ENCODE measurements around the gene USH2A.

The USH2A gene

DNA sequence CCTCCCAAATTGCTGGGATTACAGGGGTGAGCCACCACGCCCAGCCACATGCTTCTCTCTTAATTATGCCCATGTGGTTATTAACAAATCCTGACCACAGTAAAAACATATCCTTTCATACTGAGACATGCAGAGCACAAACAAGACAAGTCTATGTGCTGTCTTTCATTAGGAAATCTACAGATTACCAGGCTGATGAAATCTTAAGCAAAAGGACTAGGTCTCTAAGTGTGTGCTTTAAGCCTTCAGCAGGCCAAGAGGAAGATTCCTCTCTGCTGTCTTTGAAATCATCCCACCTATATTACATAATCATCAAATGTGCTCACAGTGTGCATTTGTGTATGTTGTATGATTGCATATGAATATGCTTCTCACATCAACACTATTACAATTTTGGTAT is 436.8 kb downstream of the USH2A start:
- DNase-seq (ENCODE audit: low read depth): no peak
- TF ChIP-seq, protein P1, sequence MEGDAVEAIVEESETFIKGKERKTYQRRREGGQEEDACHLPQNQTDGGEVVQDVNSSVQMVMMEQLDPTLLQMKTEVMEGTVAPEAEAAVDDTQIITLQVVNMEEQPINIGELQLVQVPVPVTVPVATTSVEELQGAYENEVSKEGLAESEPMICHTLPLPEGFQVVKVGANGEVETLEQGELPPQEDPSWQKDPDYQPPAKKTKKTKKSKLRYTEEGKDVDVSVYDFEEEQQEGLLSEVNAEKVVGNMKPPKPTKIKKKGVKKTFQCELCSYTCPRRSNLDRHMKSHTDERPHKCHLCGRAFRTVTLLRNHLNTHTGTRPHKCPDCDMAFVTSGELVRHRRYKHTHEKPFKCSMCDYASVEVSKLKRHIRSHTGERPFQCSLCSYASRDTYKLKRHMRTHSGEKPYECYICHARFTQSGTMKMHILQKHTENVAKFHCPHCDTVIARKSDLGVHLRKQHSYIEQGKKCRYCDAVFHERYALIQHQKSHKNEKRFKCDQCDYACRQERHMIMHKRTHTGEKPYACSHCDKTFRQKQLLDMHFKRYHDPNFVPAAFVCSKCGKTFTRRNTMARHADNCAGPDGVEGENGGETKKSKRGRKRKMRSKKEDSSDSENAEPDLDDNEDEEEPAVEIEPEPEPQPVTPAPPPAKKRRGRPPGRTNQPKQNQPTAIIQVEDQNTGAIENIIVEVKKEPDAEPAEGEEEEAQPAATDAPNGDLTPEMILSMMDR (IDR thresholded peaks at IDR 0.05; ENCODE audit: low read length, missing control alignments): no peak
- H3K4me3 ChIP-seq (replicated peaks; ENCODE audit: low read depth, low read length): no peak overlapping the region

DNA sequence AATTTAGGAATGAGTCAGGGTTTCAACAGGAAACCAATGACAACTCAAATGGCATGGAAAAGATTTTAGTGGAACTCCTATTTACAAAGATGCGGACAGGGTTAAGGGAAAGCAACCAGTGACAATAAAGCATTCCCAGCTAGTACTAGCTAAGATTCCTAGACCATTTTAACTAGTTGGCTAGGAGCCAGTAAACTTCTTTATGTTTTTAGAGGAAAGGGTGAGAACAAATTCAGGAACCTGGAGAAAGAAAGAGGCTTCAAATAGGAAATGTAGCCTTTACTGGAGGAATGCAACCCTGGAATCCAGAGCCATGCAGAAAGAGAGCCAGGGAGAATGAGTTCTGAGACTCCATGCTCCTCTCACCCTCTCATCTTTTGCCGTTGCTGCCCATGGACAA is 439.6 kb downstream of the USH2A start:
- DNase-seq (ENCODE audit: low read depth): no peak
- TF ChIP-seq, protein P1 (IDR thresholded peaks at IDR 0.05; ENCODE audit: low read length, missing control alignments): no peak
- no peak overlapping the region for H3K4me3 ChIP-seq (replicated peaks; ENCODE audit: low read depth, low read length)

DNA sequence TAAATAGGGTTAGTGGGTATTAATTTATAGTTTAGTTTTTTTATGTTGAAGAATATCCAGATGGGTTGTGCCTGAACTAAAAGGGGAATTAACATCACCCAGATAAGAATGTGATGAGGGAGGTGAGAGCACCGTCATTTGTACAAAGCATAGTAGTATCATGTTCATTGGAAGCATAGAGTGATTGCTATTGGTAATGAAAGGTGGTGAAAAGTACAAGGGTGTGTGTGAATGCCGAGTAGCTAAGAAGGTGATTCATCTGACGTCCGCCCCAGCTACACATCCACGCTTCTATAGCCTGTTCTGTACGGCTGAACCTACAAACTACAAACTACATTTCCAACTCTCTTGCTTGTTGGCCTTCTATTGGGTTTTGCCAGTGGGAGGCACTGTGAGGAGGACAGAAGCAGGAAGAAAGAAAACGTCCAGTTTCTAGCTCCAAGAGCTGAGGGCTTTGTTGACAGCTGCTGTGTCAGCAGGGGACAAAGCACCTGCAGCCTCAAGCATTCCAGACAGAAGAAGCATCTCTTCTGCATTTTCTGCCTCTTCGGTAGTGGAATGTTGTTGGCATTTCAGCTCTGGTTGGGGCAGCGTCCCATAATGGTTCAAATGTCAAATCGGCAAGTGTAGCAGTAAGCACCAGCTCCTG is 451.3 kb downstream of the USH2A start:
- H3K4me3 ChIP-seq (replicated peaks; ENCODE audit: low read depth, low read length): no peak overlapping the region
- DNase-seq (ENCODE audit: low read depth): no peak
- TF ChIP-seq, protein P1 (IDR thresholded peaks at IDR 0.05; ENCODE audit: low read length, missing control alignments): no peak

DNA sequence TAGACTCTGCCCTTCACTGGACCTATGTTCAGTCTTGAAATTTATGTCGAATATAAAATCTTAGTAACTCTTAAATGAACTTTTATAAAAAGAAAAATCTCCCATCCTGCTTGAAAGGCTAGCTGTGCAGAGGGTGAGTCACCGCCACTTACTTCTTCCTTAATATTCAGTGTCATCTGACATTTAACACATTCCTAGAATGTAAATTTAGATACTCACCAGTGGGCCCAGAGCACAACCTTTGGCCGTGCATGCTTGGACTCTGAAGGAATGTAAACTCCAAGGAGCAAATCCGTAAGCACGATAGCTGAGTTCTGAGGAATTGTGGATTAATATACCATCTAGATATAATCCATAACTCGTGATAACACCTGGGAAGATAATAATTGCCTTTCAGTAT is 452.8 kb downstream of the USH2A start:
- DNase-seq (ENCODE audit: low read depth): no peak
- TF ChIP-seq, protein P1 (IDR thresholded peaks at IDR 0.05; ENCODE audit: low read length, missing control alignments): no peak
- H3K4me3 ChIP-seq (replicated peaks; ENCODE audit: low read depth, low read length): no peak overlapping the region

DNA sequence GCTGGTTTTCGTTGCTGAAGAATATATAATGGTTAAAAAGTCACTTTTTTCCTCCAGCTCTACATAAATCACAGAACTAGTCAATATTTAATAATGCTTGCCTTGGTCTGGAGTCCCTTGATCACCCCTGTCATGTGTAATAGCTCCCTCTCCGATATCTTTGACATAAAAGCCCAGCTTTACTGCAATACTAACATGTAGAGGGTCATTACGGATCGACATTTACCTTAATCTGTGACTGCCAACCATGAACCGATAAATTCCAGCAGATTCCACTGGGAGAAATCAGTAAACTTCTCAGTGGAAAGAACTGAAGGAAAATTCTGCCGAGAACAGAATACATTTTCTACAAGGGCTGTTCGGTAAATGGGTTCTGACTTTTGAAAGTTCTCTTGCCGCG is 459.6 kb downstream of the USH2A start:
- no peak for DNase-seq (ENCODE audit: low read depth)
- TF ChIP-seq, protein P1 (IDR thresholded peaks at IDR 0.05; ENCODE audit: low read length, missing control alignments): no peak
- no peak overlapping the region for H3K4me3 ChIP-seq (replicated peaks; ENCODE audit: low read depth, low read length)

DNA sequence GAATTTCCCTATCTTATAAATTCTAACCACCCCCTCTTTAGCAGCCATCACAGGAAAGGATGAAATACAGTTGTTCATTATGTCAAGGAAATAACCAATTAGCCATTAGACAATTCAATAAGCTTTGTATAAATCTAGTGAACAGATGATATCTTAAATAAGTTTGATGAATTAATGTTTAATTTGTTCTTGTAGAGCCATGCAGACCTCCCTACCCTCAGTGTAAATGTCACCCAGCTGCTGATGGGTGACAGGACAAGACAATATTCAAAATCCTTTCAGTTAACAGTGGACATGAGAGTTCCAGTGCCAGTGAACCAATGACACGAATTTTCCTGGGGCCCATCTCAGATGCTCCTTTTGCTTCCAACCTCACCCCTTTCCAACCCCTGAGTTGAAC is 460.2 kb downstream of the USH2A start:
- TF ChIP-seq, protein P1 (IDR thresholded peaks at IDR 0.05; ENCODE audit: low read length, missing control alignments): no peak
- no peak for DNase-seq (ENCODE audit: low read depth)

DNA sequence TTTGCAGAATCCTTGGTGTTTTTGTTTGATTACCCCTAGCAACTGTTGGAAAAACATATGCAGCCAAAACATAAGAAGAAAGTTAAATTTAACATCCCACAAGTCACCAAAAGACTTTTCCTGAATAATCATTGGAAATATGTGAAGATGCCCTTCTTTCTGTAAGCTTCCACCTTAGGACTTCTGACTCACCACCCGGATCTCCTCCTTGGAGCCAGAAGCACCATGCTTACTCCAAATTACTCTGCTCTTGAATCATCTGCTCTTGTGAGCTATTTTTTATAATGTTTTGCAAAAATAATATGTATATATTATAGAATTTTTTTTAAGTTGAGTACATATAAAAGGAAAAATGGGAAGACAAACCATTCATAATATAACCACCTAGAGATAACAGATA is 464.4 kb downstream of the USH2A start:
- DNase-seq (ENCODE audit: low read depth): no peak
- H3K4me3 ChIP-seq (replicated peaks; ENCODE audit: low read depth, low read length): no peak overlapping the region

More for the DNA sequence above, 460.2 kb downstream of the USH2A start:
- no peak overlapping the region for H3K4me3 ChIP-seq (replicated peaks; ENCODE audit: low read depth, low read length)

More for the DNA sequence above, 464.4 kb downstream of the USH2A start:
- TF ChIP-seq, protein P1 (IDR thresholded peaks at IDR 0.05; ENCODE audit: low read length, missing control alignments): no peak

All from fibroblast of pulmonary artery (primary cell).